HepG2 (cell line): ENCODE data around the gene PCYT2. TPM values are rescaled to one million over a fixed set of nuclear protein-coding genes. Genes with fewer than 3 reads are reported as not detected.

Experiments
- ARNT ChIP-seq: fragments of 450-650 bp; IDR thresholded peaks from 2 replicates; pipeline ENCODE4 v1.6.1; 2017
- CBX1 ChIP-seq: IDR thresholded peaks from one replicate; pipeline ENCODE4 v1.6.1; 2016; ENCODE audit warnings: antibody characterized with exemption, low read depth
- FLYWCH1 ChIP-seq: sonication (generic); formaldehyde crosslinking; IDR thresholded peaks from 2 replicates; pipeline ENCODE4 v1.8.1; 2023; ENCODE audit warnings: mild to moderate bottlenecking, missing genetic modification reagents
- HNRNPH1 ChIP-seq: fragments of 200-400 bp; formaldehyde crosslinking; optimal IDR thresholded peaks from 2 replicates; pipeline ENCODE3; 2017; ENCODE audit warnings: mild to moderate bottlenecking, low read depth, low read length
- HOXA3 ChIP-seq: sonication (generic); formaldehyde crosslinking; IDR thresholded peaks from 2 replicates; pipeline ENCODE4 v1.5.0; 2020; ENCODE audit warnings: missing genetic modification reagents
- KDM5B ChIP-seq: sonication (generic); formaldehyde crosslinking; IDR thresholded peaks from 2 replicates; pipeline ENCODE4 v1.4.0; 2020; ENCODE audit warnings: missing genetic modification reagents, mild to moderate bottlenecking, borderline replicate concordance
- KLF11 ChIP-seq: IDR thresholded peaks from 2 replicates; pipeline ENCODE4 v1.6.1; 2016; ENCODE audit warnings: missing compliant biosample characterization
- KLF13 ChIP-seq: sonication (generic); formaldehyde crosslinking; IDR thresholded peaks from 2 replicates; pipeline ENCODE4 v1.4.0; 2020; ENCODE audit warnings: mild to moderate bottlenecking, missing genetic modification reagents
- POLR2G ChIP-seq: fragments of 200-400 bp; formaldehyde crosslinking; IDR thresholded peaks from 2 replicates; pipeline ENCODE4 v1.6.1; 2018; ENCODE audit warnings: mild to moderate bottlenecking, low read depth, low read length, moderate library complexity
- SNAPC2 ChIP-seq: sonication (generic); formaldehyde crosslinking; IDR thresholded peaks from 2 replicates; pipeline ENCODE4 v1.8.1; 2022; ENCODE audit warnings: mild to moderate bottlenecking, missing genetic modification reagents
- ZBTB21 ChIP-seq: sonication (generic); formaldehyde crosslinking; IDR thresholded peaks from 2 replicates; pipeline ENCODE4 v1.4.0; 2020; ENCODE audit warnings: missing genetic modification reagents
- ZFY ChIP-seq: sonication (generic); formaldehyde crosslinking; IDR thresholded peaks from 2 replicates; pipeline ENCODE4 v1.4.0; 2020; ENCODE audit warnings: missing genetic modification reagents
- ZNF34 ChIP-seq: sonication (generic); formaldehyde crosslinking; IDR thresholded peaks from 2 replicates; pipeline ENCODE4 v1.4.0; 2020; ENCODE audit warnings: mild to moderate bottlenecking, missing genetic modification reagents, borderline replicate concordance
- ZNF75D ChIP-seq: sonication (generic); formaldehyde crosslinking; IDR thresholded peaks from 2 replicates; pipeline ENCODE4 v1.8.1; 2023; ENCODE audit warnings: missing genetic modification reagents, mild to moderate bottlenecking, borderline replicate concordance
- ZNF776 ChIP-seq: sonication (generic); formaldehyde crosslinking; IDR thresholded peaks from 2 replicates; pipeline ENCODE4 v1.4.0; 2020; ENCODE audit warnings: mild to moderate bottlenecking, missing genetic modification reagents
- ZNF781 ChIP-seq: sonication (generic); formaldehyde crosslinking; IDR thresholded peaks from 2 replicates; pipeline ENCODE4 v1.5.1; 2020; ENCODE audit warnings: borderline replicate concordance, mild to moderate bottlenecking, missing genetic modification reagents; ENCODE audit errors: not compliant biosample characterization
- ZNF784 ChIP-seq: sonication (generic); formaldehyde crosslinking; IDR thresholded peaks from 2 replicates; pipeline ENCODE4 v1.5.1; 2020; ENCODE audit warnings: missing genetic modification reagents, mild to moderate bottlenecking, borderline replicate concordance
- polyA plus RNA-seq, 8 experiments: library from polyadenylated mRNA; depleted of rRNA in 3 of 8; stranded (reverse) in 7 of 8; unstranded in 1 of 8; fragments of >200 nt; fragmentation: Illumina TruSeq in 4 of 8; extraction: Trizol in 4 of 8; gene quantifications; 2 replicates each; pipeline versions ENCODE4 v1.2.1 to v1.2.3, GENCODE V29; 2011 to 2016; ENCODE audit warnings: low read depth in 4 of 8, missing spikeins in 1 of 8, mixed read lengths in 1 of 8; ENCODE audit not compliant: insufficient read depth in 1 of 8
- total RNA-seq, 5 experiments: library from RNA; depleted of rRNA; stranded (reverse); fragments of >200 nt; fragmentation: Illumina TruSeq; extraction: Trizol; gene quantifications; 2 replicates each; pipeline ENCODE4 v1.2.3, GENCODE V29; 2016; ENCODE audit warnings: low read depth in 1 of 5
- TF ChIP-seq, protein P1 (sequence below): sonication (generic); formaldehyde crosslinking; IDR thresholded peaks from 2 replicates; pipeline ENCODE4 v1.4.0; 2020; ENCODE audit warnings: mild to moderate bottlenecking, missing genetic modification reagents
- TF ChIP-seq, protein P2 (sequence below): sonication (generic); formaldehyde crosslinking; IDR thresholded peaks from 2 replicates; pipeline ENCODE4 v1.8.0; 2022; ENCODE audit warnings: mild to moderate bottlenecking, missing genetic modification reagents, moderate library complexity
- TF ChIP-seq, protein P3 (sequence below): sonication (generic); formaldehyde crosslinking; IDR thresholded peaks from 2 replicates; pipeline ENCODE4 v1.4.0; 2020; ENCODE audit warnings: mild to moderate bottlenecking, missing genetic modification reagents, borderline replicate concordance
- TF ChIP-seq, protein P4 (sequence below): sonication (generic); formaldehyde crosslinking; conservative IDR thresholded peaks from 2 replicates; pipeline ENCODE4 v1.4.0; 2020; ENCODE audit warnings: missing genetic modification reagents

The PCYT2 gene
- total and polyA plus RNA-seq, 2 of the 13 experiments (the other 11 are each of a cell fraction or from before 2014, with no cell fraction given) = 147 to 297 TPM

GRCh38 chr17:81931557-81932332 lies 20.5 kb upstream of the PCYT2 start (continued):
- TF ChIP-seq ZNF784 (CRISPR knock-in tag) (no peak), CBX1 (no peak), ZNF75D (peak; percentile 79; the same call in 1 of the 2 replicates), KDM5B (0 out of 2 replicates have a peak, but pooled peaks have one; percentile 24), ZNF781 (no peak), ARNT (no peak), POLR2G (peak; percentile 66), HNRNPH1 (peak; percentile 21), ZNF34 (peak; percentile 68; the same call in 1 of the 2 replicates), KLF11 (CRISPR knock-in tag) (no peak), KLF13 (CRISPR knock-in tag) (peak; percentile 51; the same call in 1 of the 2 replicates), SNAPC2 (CRISPR knock-in tag) (0 out of 2 replicates have a peak, but pooled peaks have one; percentile 52), ZBTB21 (no peak), HOXA3 (no peak), ZNF776 (0 out of 2 replicates have a peak, but pooled peaks have one; percentile 60), ZFY (CRISPR knock-in tag) (no peak), FLYWCH1 (CRISPR knock-in tag) (0 out of 2 replicates have a peak, but pooled peaks have one; percentile 65)
- TF ChIP-seq, protein P1, sequence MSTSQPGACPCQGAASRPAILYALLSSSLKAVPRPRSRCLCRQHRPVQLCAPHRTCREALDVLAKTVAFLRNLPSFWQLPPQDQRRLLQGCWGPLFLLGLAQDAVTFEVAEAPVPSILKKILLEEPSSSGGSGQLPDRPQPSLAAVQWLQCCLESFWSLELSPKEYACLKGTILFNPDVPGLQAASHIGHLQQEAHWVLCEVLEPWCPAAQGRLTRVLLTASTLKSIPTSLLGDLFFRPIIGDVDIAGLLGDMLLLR (CRISPR knock-in tag) = peak; percentile 21; the same call in 1 of the 2 replicates
- TF ChIP-seq, protein P2, sequence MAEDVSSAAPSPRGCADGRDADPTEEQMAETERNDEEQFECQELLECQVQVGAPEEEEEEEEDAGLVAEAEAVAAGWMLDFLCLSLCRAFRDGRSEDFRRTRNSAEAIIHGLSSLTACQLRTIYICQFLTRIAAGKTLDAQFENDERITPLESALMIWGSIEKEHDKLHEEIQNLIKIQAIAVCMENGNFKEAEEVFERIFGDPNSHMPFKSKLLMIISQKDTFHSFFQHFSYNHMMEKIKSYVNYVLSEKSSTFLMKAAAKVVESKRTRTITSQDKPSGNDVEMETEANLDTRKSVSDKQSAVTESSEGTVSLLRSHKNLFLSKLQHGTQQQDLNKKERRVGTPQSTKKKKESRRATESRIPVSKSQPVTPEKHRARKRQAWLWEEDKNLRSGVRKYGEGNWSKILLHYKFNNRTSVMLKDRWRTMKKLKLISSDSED (CRISPR knock-in tag) = 0 out of 2 replicates have a peak, but pooled peaks have one; percentile 29
- TF ChIP-seq, protein P3, sequence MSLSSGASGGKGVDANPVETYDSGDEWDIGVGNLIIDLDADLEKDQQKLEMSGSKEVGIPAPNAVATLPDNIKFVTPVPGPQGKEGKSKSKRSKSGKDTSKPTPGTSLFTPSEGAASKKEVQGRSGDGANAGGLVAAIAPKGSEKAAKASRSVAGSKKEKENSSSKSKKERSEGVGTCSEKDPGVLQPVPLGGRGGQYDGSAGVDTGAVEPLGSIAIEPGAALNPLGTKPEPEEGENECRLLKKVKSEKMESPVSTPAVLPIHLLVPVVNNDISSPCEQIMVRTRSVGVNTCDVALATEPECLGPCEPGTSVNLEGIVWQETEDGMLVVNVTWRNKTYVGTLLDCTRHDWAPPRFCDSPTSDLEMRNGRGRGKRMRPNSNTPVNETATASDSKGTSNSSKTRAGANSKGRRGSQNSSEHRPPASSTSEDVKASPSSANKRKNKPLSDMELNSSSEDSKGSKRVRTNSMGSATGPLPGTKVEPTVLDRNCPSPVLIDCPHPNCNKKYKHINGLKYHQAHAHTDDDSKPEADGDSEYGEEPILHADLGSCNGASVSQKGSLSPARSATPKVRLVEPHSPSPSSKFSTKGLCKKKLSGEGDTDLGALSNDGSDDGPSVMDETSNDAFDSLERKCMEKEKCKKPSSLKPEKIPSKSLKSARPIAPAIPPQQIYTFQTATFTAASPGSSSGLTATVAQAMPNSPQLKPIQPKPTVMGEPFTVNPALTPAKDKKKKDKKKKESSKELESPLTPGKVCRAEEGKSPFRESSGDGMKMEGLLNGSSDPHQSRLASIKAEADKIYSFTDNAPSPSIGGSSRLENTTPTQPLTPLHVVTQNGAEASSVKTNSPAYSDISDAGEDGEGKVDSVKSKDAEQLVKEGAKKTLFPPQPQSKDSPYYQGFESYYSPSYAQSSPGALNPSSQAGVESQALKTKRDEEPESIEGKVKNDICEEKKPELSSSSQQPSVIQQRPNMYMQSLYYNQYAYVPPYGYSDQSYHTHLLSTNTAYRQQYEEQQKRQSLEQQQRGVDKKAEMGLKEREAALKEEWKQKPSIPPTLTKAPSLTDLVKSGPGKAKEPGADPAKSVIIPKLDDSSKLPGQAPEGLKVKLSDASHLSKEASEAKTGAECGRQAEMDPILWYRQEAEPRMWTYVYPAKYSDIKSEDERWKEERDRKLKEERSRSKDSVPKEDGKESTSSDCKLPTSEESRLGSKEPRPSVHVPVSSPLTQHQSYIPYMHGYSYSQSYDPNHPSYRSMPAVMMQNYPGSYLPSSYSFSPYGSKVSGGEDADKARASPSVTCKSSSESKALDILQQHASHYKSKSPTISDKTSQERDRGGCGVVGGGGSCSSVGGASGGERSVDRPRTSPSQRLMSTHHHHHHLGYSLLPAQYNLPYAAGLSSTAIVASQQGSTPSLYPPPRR (CRISPR knock-in tag) = peak; percentile 40; the same call in 1 of the 2 replicates
- TF ChIP-seq, protein P4, sequence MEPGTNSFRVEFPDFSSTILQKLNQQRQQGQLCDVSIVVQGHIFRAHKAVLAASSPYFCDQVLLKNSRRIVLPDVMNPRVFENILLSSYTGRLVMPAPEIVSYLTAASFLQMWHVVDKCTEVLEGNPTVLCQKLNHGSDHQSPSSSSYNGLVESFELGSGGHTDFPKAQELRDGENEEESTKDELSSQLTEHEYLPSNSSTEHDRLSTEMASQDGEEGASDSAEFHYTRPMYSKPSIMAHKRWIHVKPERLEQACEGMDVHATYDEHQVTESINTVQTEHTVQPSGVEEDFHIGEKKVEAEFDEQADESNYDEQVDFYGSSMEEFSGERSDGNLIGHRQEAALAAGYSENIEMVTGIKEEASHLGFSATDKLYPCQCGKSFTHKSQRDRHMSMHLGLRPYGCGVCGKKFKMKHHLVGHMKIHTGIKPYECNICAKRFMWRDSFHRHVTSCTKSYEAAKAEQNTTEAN (CRISPR knock-in tag) = no peak
